ENCODE data around the gene ABTB2. TPM values are rescaled to one million over a fixed set of nuclear protein-coding genes. Genes with fewer than 3 reads are reported as not detected.
"Not testable (repeated sequence)": the region's sequence is repeated elsewhere in the genome, so short reads cannot be mapped to it uniquely, and the experiment has no call there.

Gene ABTB2
- total RNA-seq, 1 donor from 2014 or later, result 0.13 TPM

- no peak for DNase-seq (ENCODE audit: low read depth in 2 of 2)
These were observed 118.2 kb downstream of the ABTB2 start for GRCh38 chr11:34239465-34240149.

- DNase-seq (ENCODE audit: low read depth in 2 of 2), result no peak
These were observed 118.8 kb downstream of the ABTB2 start for GRCh38 chr11:34238966-34239365.

- DNase-seq (ENCODE audit: low read depth in 2 of 2), result no peak
These were observed 119.3 kb downstream of the ABTB2 start for GRCh38 chr11:34238533-34238932.

- no peak for DNase-seq (ENCODE audit: low read depth in 2 of 2)
These were observed 121.2 kb downstream of the ABTB2 start for GRCh38 chr11:34236572-34236971.

- no peak for DNase-seq (ENCODE audit: low read depth in 2 of 2)
These were observed 122.2 kb downstream of the ABTB2 start for GRCh38 chr11:34235591-34236071.

GRCh38 chr11:34235189-34235588, 122.6 kb downstream of the ABTB2 start:
- no peak for DNase-seq (ENCODE audit: low read depth in 2 of 2)

GRCh38 chr11:34234086-34234740, 123.6 kb downstream of the ABTB2 start:
- DNase-seq (ENCODE audit: low read depth in 2 of 2), result peak in 1 of 2 donors; percentile 17

- DNase-seq (ENCODE audit: low read depth in 2 of 2), result no peak
These were observed 124.6 kb downstream of the ABTB2 start for GRCh38 chr11:34233215-34233614.

- no peak for DNase-seq (ENCODE audit: low read depth in 2 of 2)
These were observed 125.0 kb downstream of the ABTB2 start for GRCh38 chr11:34232807-34233206.

- no peak for DNase-seq (ENCODE audit: low read depth in 2 of 2)
These were observed 131.6 kb downstream of the ABTB2 start for GRCh38 chr11:34226210-34226609.

- DNase-seq (ENCODE audit: low read depth in 2 of 2), result no peak
These were observed 132.7 kb downstream of the ABTB2 start for GRCh38 chr11:34225091-34225490.

GRCh38 chr11:34224434-34224966, 133.3 kb downstream of the ABTB2 start:
- no peak for DNase-seq (ENCODE audit: low read depth in 2 of 2)

GRCh38 chr11:34223907-34224306, 133.9 kb downstream of the ABTB2 start:
- no peak for DNase-seq (ENCODE audit: low read depth in 2 of 2)

GRCh38 chr11:34223021-34223813, 134.6 kb downstream of the ABTB2 start:
- peak; percentile 11 to 26 for DNase-seq (ENCODE audit: low read depth in 2 of 2)

- no peak for DNase-seq (ENCODE audit: low read depth in 2 of 2)
These were observed 135.8 kb downstream of the ABTB2 start for GRCh38 chr11:34222030-34222429.

- DNase-seq (ENCODE audit: low read depth in 2 of 2), result no peak
These were observed 137.9 kb downstream of the ABTB2 start for GRCh38 chr11:34219941-34220370.

GRCh38 chr11:34219279-34219678, 138.5 kb downstream of the ABTB2 start:
- no peak for DNase-seq (ENCODE audit: low read depth in 2 of 2)

GRCh38 chr11:34218756-34219155, 139.1 kb downstream of the ABTB2 start:
- DNase-seq (ENCODE audit: low read depth in 2 of 2), result not testable (repeated sequence)

GRCh38 chr11:34218067-34218466, 139.7 kb downstream of the ABTB2 start:
- DNase-seq (ENCODE audit: low read depth in 2 of 2), result no peak

GRCh38 chr11:34216706-34217105, 141.1 kb downstream of the ABTB2 start:
- DNase-seq (ENCODE audit: low read depth in 2 of 2), result no peak

- no peak for DNase-seq (ENCODE audit: low read depth in 2 of 2)
These were observed 141.9 kb downstream of the ABTB2 start for GRCh38 chr11:34215806-34216453.
